Esophagus squamous epithelium (tissue), 4 donors: ENCODE data around the gene ENTR1.

ENCODE experiments used
- CTCF ChIP-seq, 6 experiments: fragments of 450-650 bp in 4 of 6; fragments of 200-600 bp in 2 of 6; sonication (generic) in 2 of 6; IDR thresholded peaks; one replicate each; pipeline ENCODE4 v1.5.1; 2016 to 2019; ENCODE audit warnings: antibody characterized with exemption in 6 of 6, mild to moderate bottlenecking in 4 of 6, moderate library complexity in 4 of 6
- POLR2A ChIP-seq, 4 donors: fragments of 450-650 bp; IDR thresholded peaks; one replicate each; pipeline ENCODE4 v1.6.1; 2017; ENCODE audit warnings: antibody characterized with exemption in 4 of 4, mild to moderate bottlenecking in 4 of 4, moderate library complexity in 3 of 4

- peak; percentile 44 to 80 (median 68) for TF ChIP-seq CTCF (IDR thresholded peaks at IDR 0.05)
- TF ChIP-seq POLR2A (IDR thresholded peaks at IDR 0.05) = peak in 2 of 4 donors; percentile 16 to 29
Observed at GRCh38 chr9:136439481-136440408, 29.3 kb upstream of the ENTR1 start, which contains the start of gene INPP5E.
